Ectodermal cell (in vitro differentiated cells): ENCODE results near the gene EIF5A.
"Not testable (repeated sequence)": the region's sequence is repeated elsewhere in the genome, so short reads cannot be mapped to it uniquely, and the experiment has no call there.

Source experiments
- H3K27ac ChIP-seq: 2 replicates; pipeline ENCODE4 v1.7.0; 2013; ENCODE audit warnings: mild to moderate bottlenecking, low read depth, low read length; ENCODE audit not compliant: insufficient read depth, poor library complexity, severe bottlenecking
- H3K27me3 ChIP-seq: 2 replicates; pipeline ENCODE4 v1.7.0; 2013; ENCODE audit warnings: mild to moderate bottlenecking, low read length; ENCODE audit not compliant: insufficient read depth, control insufficient read depth, poor library complexity, severe bottlenecking
- H3K36me3 ChIP-seq: one replicate; pipeline ENCODE4 v1.7.0; 2013; ENCODE audit warnings: low read length; ENCODE audit not compliant: control insufficient read depth, insufficient read depth
- H3K4me1 ChIP-seq: one replicate; pipeline ENCODE4 v1.7.0; 2013; ENCODE audit warnings: low read length; ENCODE audit not compliant: control insufficient read depth, insufficient read depth
- H3K4me3 ChIP-seq: 2 replicates; pipeline ENCODE4 v1.7.0; 2013; ENCODE audit warnings: low read depth, low read length, control low read depth; ENCODE audit not compliant: insufficient read depth
- H3K9me3 ChIP-seq: 2 replicates; pipeline ENCODE4 v1.7.0; 2013; ENCODE audit warnings: mild to moderate bottlenecking, low read length, moderate library complexity; ENCODE audit not compliant: control insufficient read depth
- WGBS, 2 experiments: methylation state at CpG; one replicate each; pipeline ENCODE4 v1.1.7; 2013; ENCODE audit warnings: missing lambda C conversion rate in 2 of 2; 5-methylcytosine and 5-hydroxymethylcytosine counted together

EIF5A gene

GRCh38 chr17:7330638-7331015, 23.2 kb downstream of the EIF5A start:
- Histone ChIP-seq H3K9me3 (no peaks in the 10 kb centered on the region), H3K27me3 (no peaks in the 10 kb centered on the region), H3K36me3 (peaks cover 8% of the 10 kb centered on the region), H3K4me3 (peak overlapping the region; percentile 87), H3K27ac (peak overlapping the region; percentile 93), H3K4me1 (peaks cover 9% of the 10 kb centered on the region)
- WGBS, 2 experiments: 87% methylated on average over 13 of the region's 13 CpGs

- H3K9me3 ChIP-seq: no peaks in the 10 kb centered on the region
- H3K4me3 ChIP-seq: no peak overlapping the region
- H3K27me3 ChIP-seq: no peaks in the 10 kb centered on the region
- H3K27ac ChIP-seq: no peak overlapping the region
- peaks cover 16% of the 10 kb centered on the region for H3K4me1 ChIP-seq
- WGBS, 2 experiments: 75% methylated on average over 7 of the region's 7 CpGs
- no peaks in the 10 kb centered on the region for H3K36me3 ChIP-seq
Measured at GRCh38 chr17:7332111-7332510, 24.7 kb downstream of the EIF5A start.

- H3K27me3 ChIP-seq, H3K36me3 ChIP-seq, H3K27ac ChIP-seq, H3K9me3 ChIP-seq, H3K4me3 ChIP-seq: not testable (repeated sequence)
- 89 to 90% methylated on average over 11 to 13 of the region's 14 CpGs for WGBS, 2 experiments
- H3K4me1 ChIP-seq: peaks cover 15% of the 10 kb centered on the region
Measured at GRCh38 chr17:7332600-7333069, 25.2 kb downstream of the EIF5A start.

GRCh38 chr17:7334938-7335538, 27.6 kb downstream of the EIF5A start:
- 90 to 97% methylated on average over 3 of the region's 3 CpGs for WGBS, 2 experiments
- H3K27ac ChIP-seq: no peak overlapping the region
- H3K9me3 ChIP-seq: no peaks in the 10 kb centered on the region
- peaks cover 7% of the 10 kb centered on the region for H3K4me1 ChIP-seq
- no peaks in the 10 kb centered on the region for H3K36me3 ChIP-seq
- H3K27me3 ChIP-seq: no peaks in the 10 kb centered on the region
- no peak overlapping the region for H3K4me3 ChIP-seq

GRCh38 chr17:7335765-7336164, 28.3 kb downstream of the EIF5A start:
- not testable (repeated sequence) for H3K27me3 ChIP-seq, H3K27ac ChIP-seq, H3K9me3 ChIP-seq, H3K4me3 ChIP-seq, H3K36me3 ChIP-seq, H3K4me1 ChIP-seq
- WGBS, 2 experiments: 92% methylated on average over 13 of the region's 13 CpGs

GRCh38 chr17:7336240-7337175, 29.1 kb downstream of the EIF5A start, which contains the start of gene ACAP1:
TSS of gene ACAP1 (plus strand) at chr17:7336529. CDS start at chr17:7336735, 206 bp downstream.
- no peak within 1 kb of the TSS for H3K4me3 ChIP-seq
- WGBS, 2 experiments: 64 to 67% methylated on average over 17 of the region's 17 CpGs
- H3K27ac ChIP-seq: no peak within 1 kb of the TSS
- no peaks in the 10 kb centered on the region for H3K27me3 ChIP-seq
- peaks cover 7% of the 10 kb centered on the region for H3K4me1 ChIP-seq
- no peaks in the 10 kb centered on the region for H3K36me3 ChIP-seq
- H3K9me3 ChIP-seq: no peaks in the 10 kb centered on the region

- not testable (repeated sequence) for H3K4me1 ChIP-seq, H3K9me3 ChIP-seq, H3K4me3 ChIP-seq, H3K36me3 ChIP-seq, H3K27ac ChIP-seq, H3K27me3 ChIP-seq
- WGBS, 2 experiments: 83 to 87% methylated on average over 7 of the region's 7 CpGs
Measured at GRCh38 chr17:7337600-7337999, 30.2 kb downstream of the EIF5A start.

GRCh38 chr17:7340179-7340578, 32.8 kb downstream of the EIF5A start:
- Histone ChIP-seq H3K9me3 (no peaks in the 10 kb centered on the region), H3K27ac (no peak overlapping the region), H3K4me1 (peaks cover 7% of the 10 kb centered on the region), H3K27me3 (no peaks in the 10 kb centered on the region), H3K36me3 (no peaks in the 10 kb centered on the region), H3K4me3 (no peak overlapping the region)
- 82 to 96% methylated on average over 2 of the region's 2 CpGs for WGBS, 2 experiments

- 97 to 98% methylated on average over 13 of the region's 13 CpGs for WGBS, 2 experiments
- H3K9me3 ChIP-seq: no peaks in the 10 kb centered on the region
- H3K27ac ChIP-seq: no peak overlapping the region
- H3K27me3 ChIP-seq: no peaks in the 10 kb centered on the region
- no peaks in the 10 kb centered on the region for H3K36me3 ChIP-seq
- peaks cover 2% of the 10 kb centered on the region for H3K4me1 ChIP-seq
- no peak overlapping the region for H3K4me3 ChIP-seq
Measured at GRCh38 chr17:7341842-7342241, 34.4 kb downstream of the EIF5A start.

- Histone ChIP-seq H3K4me3 (no peak overlapping the region), H3K9me3 (no peaks in the 10 kb centered on the region), H3K27ac (no peak overlapping the region), H3K4me1 (no peaks in the 10 kb centered on the region), H3K27me3 (no peaks in the 10 kb centered on the region), H3K36me3 (no peaks in the 10 kb centered on the region)
- 90% methylated on average over 15 of the region's 15 CpGs for WGBS, 2 experiments
Measured at GRCh38 chr17:7343250-7343649, 35.8 kb downstream of the EIF5A start.
